CD4-positive, alpha-beta T cell (primary cell): ENCODE results near the gene VWA5A. TPM values are rescaled to one million over a fixed set of nuclear protein-coding genes. Genes with fewer than 3 reads are reported as not detected.

Experiments
- ATAC-seq: fragments of 200-7000 bp; cut with Tn5 transposase; one replicate; pipeline ENCODE4 v1.10.0; 2022; ENCODE audit warnings: mild to moderate bottlenecking; ENCODE audit not compliant: poor library complexity
- CTCF ChIA-PET: fragments of 350-600 bp; sonication (Branson Sonifier 250); formaldehyde crosslinking; loops from one replicate; lab custom pipeline; 2021; ENCODE audit warnings: antibody characterized with exemption, inconsistent platforms; lab: Charles Lee
- POLR2A ChIA-PET: fragments of 350-600 bp; sonication (Branson Sonifier 250); formaldehyde crosslinking; loops from one replicate; lab custom pipeline; 2021; ENCODE audit warnings: antibody characterized with exemption, inconsistent platforms; lab: Charles Lee
- DNase-seq, 14 experiments: peaks; one replicate each; pipeline ENCODE4 v3.0.0-alpha.2; 2013 to 2020; ENCODE audit warnings: mixed read lengths in 2 of 14
- H3K27ac ChIP-seq, 2 donors: one replicate each; pipeline versions ENCODE4 v1.5.1 to v1.7.0; 2013; ENCODE audit warnings: low read length in 2 of 2, low read depth in 1 of 2, mild to moderate bottlenecking in 1 of 2
- H3K27me3 ChIP-seq, 2 experiments: 1 replicate in 1 of 2; 2 replicates in 1 of 2; pipeline versions ENCODE4 v1.6.1 to v1.7.0; 2013; ENCODE audit warnings: low read length in 2 of 2, control low read depth in 1 of 2, mild to moderate bottlenecking in 1 of 2, moderate library complexity in 1 of 2; ENCODE audit not compliant: insufficient read depth in 2 of 2, control insufficient read depth in 1 of 2
- H3K36me3 ChIP-seq: one replicate; pipeline ENCODE4 v1.6.1; 2013; ENCODE audit warnings: low read length, control low read depth; ENCODE audit not compliant: insufficient read depth
- H3K4me1 ChIP-seq: one replicate; pipeline ENCODE4 v1.6.1; 2013; ENCODE audit warnings: low read length, control low read depth; ENCODE audit not compliant: insufficient read depth
- H3K4me3 ChIP-seq: one replicate; pipeline ENCODE4 v1.5.1; 2013; ENCODE audit warnings: mild to moderate bottlenecking, low read length, moderate library complexity
- H3K9me3 ChIP-seq, 2 experiments: 1 replicate in 1 of 2; 2 replicates in 1 of 2; pipeline versions ENCODE4 v1.6.1 to v1.7.0; 2013; ENCODE audit warnings: low read length in 2 of 2, mild to moderate bottlenecking in 2 of 2, control low read depth in 1 of 2, moderate library complexity in 1 of 2; ENCODE audit not compliant: control insufficient read depth in 1 of 2, insufficient read depth in 1 of 2
- H3K27ac Mint-ChIP-seq: one replicate; pipeline ENCODE4 v1.8.0; 2020; ENCODE audit warnings: mixed read lengths
- H3K27me3 Mint-ChIP-seq: one replicate; pipeline ENCODE4 v1.8.0; 2021; ENCODE audit warnings: mixed read lengths
- H3K36me3 Mint-ChIP-seq: one replicate; pipeline ENCODE4 v1.8.0; 2021; ENCODE audit warnings: low read depth, mixed read lengths
- H3K4me1 Mint-ChIP-seq: one replicate; pipeline ENCODE4 v1.8.0; 2021; ENCODE audit warnings: low read depth, mixed read lengths
- H3K4me3 Mint-ChIP-seq: one replicate; pipeline ENCODE4 v1.8.0; 2020; ENCODE audit warnings: mild to moderate bottlenecking, mixed read lengths
- H3K9me3 Mint-ChIP-seq: one replicate; pipeline ENCODE4 v1.8.0; 2020; ENCODE audit warnings: mixed read lengths
- intact Hi-C, 2 experiments: fragments of 100-400 bp; cut with DNase I in 1 of 2; cut with micrococcal nuclease in 1 of 2; formaldehyde crosslinking; loops; one replicate each; pipeline versions ENCODE4 v1.15.1 to v1.9.0; 2023 to 2025; cut with DNase I, micrococcal nuclease
- total RNA-seq, 174 experiments: library from RNA in 2 of 174; stranded (reverse) in 2 of 174; gene quantifications; one replicate each; pipeline ENCODE4 v1.2.3 and lab custom pipeline; 2021 to 2026
- TF ChIP-seq, protein P1 (sequence below): fragments of 200-600 bp; IDR thresholded peaks from one replicate; pipeline ENCODE4 v1.8.0; 2022; ENCODE audit warnings: antibody characterized with exemption, mild to moderate bottlenecking

Gene VWA5A
- total RNA-seq, 2 experiments from 2014 or later = 5.1 to 5.6 TPM

DNA sequence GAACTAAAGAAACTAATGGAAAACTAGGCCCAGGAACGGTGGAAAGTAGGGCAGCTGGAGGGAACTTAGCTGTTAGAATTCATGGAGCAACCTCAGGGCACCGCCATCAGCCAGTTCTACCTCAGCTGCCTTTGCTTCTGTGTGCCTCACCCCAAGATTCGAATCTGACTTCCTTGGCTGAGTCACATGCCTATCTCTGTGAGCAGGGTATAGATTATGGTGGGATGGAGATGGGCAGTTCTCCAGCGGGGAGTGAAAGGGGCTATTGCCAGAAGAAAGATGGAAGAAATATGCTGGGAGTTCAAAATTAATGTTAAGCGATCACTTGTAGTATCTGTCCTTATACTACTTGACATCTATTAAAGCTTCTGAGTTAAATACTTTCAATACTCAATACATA, 18.9 kb upstream of the VWA5A start:
- CTCF ChIA-PET = no interaction called here
- TF ChIP-seq, protein P1, sequence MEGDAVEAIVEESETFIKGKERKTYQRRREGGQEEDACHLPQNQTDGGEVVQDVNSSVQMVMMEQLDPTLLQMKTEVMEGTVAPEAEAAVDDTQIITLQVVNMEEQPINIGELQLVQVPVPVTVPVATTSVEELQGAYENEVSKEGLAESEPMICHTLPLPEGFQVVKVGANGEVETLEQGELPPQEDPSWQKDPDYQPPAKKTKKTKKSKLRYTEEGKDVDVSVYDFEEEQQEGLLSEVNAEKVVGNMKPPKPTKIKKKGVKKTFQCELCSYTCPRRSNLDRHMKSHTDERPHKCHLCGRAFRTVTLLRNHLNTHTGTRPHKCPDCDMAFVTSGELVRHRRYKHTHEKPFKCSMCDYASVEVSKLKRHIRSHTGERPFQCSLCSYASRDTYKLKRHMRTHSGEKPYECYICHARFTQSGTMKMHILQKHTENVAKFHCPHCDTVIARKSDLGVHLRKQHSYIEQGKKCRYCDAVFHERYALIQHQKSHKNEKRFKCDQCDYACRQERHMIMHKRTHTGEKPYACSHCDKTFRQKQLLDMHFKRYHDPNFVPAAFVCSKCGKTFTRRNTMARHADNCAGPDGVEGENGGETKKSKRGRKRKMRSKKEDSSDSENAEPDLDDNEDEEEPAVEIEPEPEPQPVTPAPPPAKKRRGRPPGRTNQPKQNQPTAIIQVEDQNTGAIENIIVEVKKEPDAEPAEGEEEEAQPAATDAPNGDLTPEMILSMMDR = no peak

DNA sequence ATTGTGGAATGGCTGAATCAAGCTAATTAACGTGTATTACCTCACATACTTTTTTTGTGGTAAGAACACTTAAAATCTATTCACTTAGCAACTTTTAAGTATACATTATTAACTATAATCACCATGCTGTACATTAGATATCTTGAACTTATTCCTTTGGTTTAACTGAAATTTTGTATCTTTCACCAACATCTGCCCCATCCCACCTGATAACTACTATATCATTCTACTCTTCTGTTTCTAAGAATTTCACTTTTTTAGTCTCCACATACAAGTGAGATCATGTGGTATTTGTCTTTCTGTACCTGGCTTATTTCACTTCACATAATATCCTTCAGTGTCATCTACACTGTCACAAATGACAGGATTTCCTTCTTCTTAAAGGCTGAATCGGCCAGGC, 17.1 kb upstream of the VWA5A start:
- ChIA-PET POLR2A (no interaction called here), CTCF (no interaction called here)
- H3K9me3 Mint-ChIP-seq = no peaks in the 10 kb centered on the region
- peaks cover 45% of the 10 kb centered on the region for H3K27me3 Mint-ChIP-seq
- no peaks in the 10 kb centered on the region for H3K4me1 Mint-ChIP-seq
- no peak for DNase-seq
- no peak for ATAC-seq
- Histone ChIP-seq H3K9me3 (no peaks in the 10 kb centered on the region), H3K4me3 (no peak overlapping the region), H3K36me3 (no peaks in the 10 kb centered on the region), H3K4me1 (no peaks in the 10 kb centered on the region), H3K27ac (no peak overlapping the region), H3K27me3 (peaks cover 5 to 7% of the 10 kb centered on the region in 2 experiments)
- H3K27ac Mint-ChIP-seq = no peak overlapping the region
- intact Hi-C loops = no loop called here
- TF ChIP-seq, protein P1 = no peak
- H3K4me3 Mint-ChIP-seq = no peak overlapping the region
- H3K36me3 Mint-ChIP-seq = no peaks in the 10 kb centered on the region

More for the DNA sequence above, 18.9 kb upstream of the VWA5A start:
- Mint-ChIP-seq H3K27ac (no peak overlapping the region), H3K9me3 (no peaks in the 10 kb centered on the region), H3K36me3 (no peaks in the 10 kb centered on the region), H3K4me3 (no peak overlapping the region), H3K4me1 (no peaks in the 10 kb centered on the region), H3K27me3 (peaks cover 41% of the 10 kb centered on the region)
- Histone ChIP-seq H3K27ac (no peak overlapping the region), H3K9me3 (no peaks in the 10 kb centered on the region), H3K4me1 (no peaks in the 10 kb centered on the region), H3K27me3 (peaks cover 4 to 5% of the 10 kb centered on the region in 2 experiments), H3K4me3 (no peak overlapping the region), H3K36me3 (no peaks in the 10 kb centered on the region)
- DNase-seq (no peak), ATAC-seq (no peak)
- POLR2A ChIA-PET = no interaction called here
- intact Hi-C loops = no loop called here

DNA sequence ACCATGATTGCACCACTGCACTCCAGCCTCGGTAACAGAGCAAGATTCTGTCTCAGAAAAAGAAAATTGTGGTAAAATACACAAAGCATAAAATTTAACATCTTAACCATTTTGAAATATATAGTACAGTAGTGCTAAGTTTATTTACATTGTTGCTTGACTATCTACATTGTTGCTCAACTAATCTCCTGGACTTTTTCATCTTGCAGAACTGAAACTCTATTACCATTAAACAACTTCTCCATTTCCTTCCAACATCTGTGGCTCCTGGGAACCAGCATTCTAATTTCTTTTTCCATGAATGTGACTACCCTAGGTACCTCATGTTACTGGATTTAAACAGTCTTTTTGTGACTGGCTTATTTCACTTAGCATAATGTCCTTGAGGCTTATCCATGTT, 13.5 kb upstream of the VWA5A start:
- H3K27ac ChIP-seq = no peak overlapping the region
- intact Hi-C loops = no loop called here
- ChIA-PET CTCF (no interaction called here), POLR2A (no interaction called here)
- Mint-ChIP-seq H3K36me3 (no peaks in the 10 kb centered on the region), H3K27ac (no peak overlapping the region), H3K27me3 (peaks cover 50% of the 10 kb centered on the region), H3K9me3 (no peaks in the 10 kb centered on the region), H3K4me1 (no peaks in the 10 kb centered on the region), H3K4me3 (no peak overlapping the region)
- H3K9me3 ChIP-seq = no peaks in the 10 kb centered on the region
- TF ChIP-seq, protein P1 = no peak
- no peak overlapping the region for H3K4me3 ChIP-seq
- DNase-seq (peak in 1 of 14 experiments; percentile 7), ATAC-seq (no peak)
- H3K27me3 ChIP-seq = peaks cover 5 to 14% of the 10 kb centered on the region in 2 experiments
- no peaks in the 10 kb centered on the region for H3K36me3 ChIP-seq
- no peaks in the 10 kb centered on the region for H3K4me1 ChIP-seq
